ENCODE measurements around the gene CHMP4A.
A peak's percentile ranks its signal among the peaks of the same experiment; 100 is the strongest.
"Not testable (repeated sequence)": the region's sequence is repeated elsewhere in the genome, so short reads cannot be mapped to it uniquely, and the experiment has no call there.

CHMP4A gene

GRCh38 chr14:24226473-24226872 is 13.2 kb upstream of the CHMP4A start:
- no peak for DNase-seq (ENCODE audit: low read depth in 2 of 2)

GRCh38 chr14:24224618-24225071 is 11.4 kb upstream of the CHMP4A start:
- DNase-seq (ENCODE audit: low read depth in 2 of 2) = no peak

- DNase-seq (ENCODE audit: low read depth in 2 of 2) = not testable (repeated sequence)
Observed at GRCh38 chr14:24222987-24223386, 9.7 kb upstream of the CHMP4A start.

GRCh38 chr14:24219521-24219920 is 6.2 kb upstream of the CHMP4A start:
- no peak for DNase-seq (ENCODE audit: low read depth in 2 of 2)

GRCh38 chr14:24219080-24219479 is 5.8 kb upstream of the CHMP4A start:
- DNase-seq (ENCODE audit: low read depth in 2 of 2) = no peak

GRCh38 chr14:24216876-24217275 is 3.6 kb upstream of the CHMP4A start:
- DNase-seq (ENCODE audit: low read depth in 2 of 2) = not testable (repeated sequence)

GRCh38 chr14:24216345-24216699 is 3.0 kb upstream of the CHMP4A start:
- no peak for DNase-seq (ENCODE audit: low read depth in 2 of 2)

- peak; percentile 67 to 69 for DNase-seq (ENCODE audit: low read depth in 2 of 2)
Observed at GRCh38 chr14:24215495-24216344, 2.4 kb upstream of the CHMP4A start, which contains the start of gene MDP1. Gene MDP1, minus strand, starts transcription at chr14:24216066. Its CDS starts 111 bp downstream, at chr14:24215955.

- DNase-seq (ENCODE audit: low read depth in 2 of 2) = no peak
Observed at GRCh38 chr14:24213866-24214662, 776 bp upstream of the CHMP4A start.

GRCh38 chr14:24211311-24211710 is 2.0 kb downstream of the CHMP4A start:
- DNase-seq (ENCODE audit: low read depth in 2 of 2) = no peak

GRCh38 chr14:24207625-24208024 is 5.7 kb downstream of the CHMP4A start:
- no peak for DNase-seq (ENCODE audit: low read depth in 2 of 2)

GRCh38 chr14:24207104-24207551 is 6.2 kb downstream of the CHMP4A start:
- no peak for DNase-seq (ENCODE audit: low read depth in 2 of 2)

GRCh38 chr14:24206260-24207103 is 6.8 kb downstream of the CHMP4A start:
- DNase-seq (ENCODE audit: low read depth in 2 of 2) = no peak

GRCh38 chr14:24204163-24205146 is 8.8 kb downstream of the CHMP4A start:
- no peak for DNase-seq (ENCODE audit: low read depth in 2 of 2)

- not testable (repeated sequence) for DNase-seq (ENCODE audit: low read depth in 2 of 2)
Observed at GRCh38 chr14:24203249-24203886, 9.9 kb downstream of the CHMP4A start.

- not testable (repeated sequence) for DNase-seq (ENCODE audit: low read depth in 2 of 2)
Observed at GRCh38 chr14:24202538-24202937, 10.8 kb downstream of the CHMP4A start.

- DNase-seq (ENCODE audit: low read depth in 2 of 2) = no peak
Observed at GRCh38 chr14:24198814-24199524, 14.3 kb downstream of the CHMP4A start.

GRCh38 chr14:24197056-24197450 is 16.2 kb downstream of the CHMP4A start:
- no peak for DNase-seq (ENCODE audit: low read depth in 2 of 2)

Measured in stimulated activated CD8-positive, alpha-beta memory T cell treated with anti-CD3 and anti-CD28 coated beads, Interleukin-7, amount 100 ng/mL, for 1 hour (primary cell).